PC-9 (cell line): ENCODE measurements around the gene SERP1. TPM values are rescaled to one million over a fixed set of nuclear protein-coding genes. Genes with fewer than 3 reads are reported as not detected.

Experiments
- BruUV-seq: library from RNA; stranded (reverse); fragments of 400-500 nt; replicated peaks from 2 replicates; lab custom pipeline; 2021; lab: Mats Ljungman, UMichigan
- CTCF ChIA-PET: fragments of 300-600 bp; sonication (Branson Sonifier 250); formaldehyde crosslinking; loops from one replicate; lab custom pipeline; 2022; ENCODE audit warnings: antibody characterized with exemption; lab: Charles Lee
- POLR2A ChIA-PET: fragments of 300-600 bp; sonication (Branson Sonifier 250); formaldehyde crosslinking; loops from one replicate; lab custom pipeline; 2022; ENCODE audit warnings: antibody characterized with exemption; ENCODE audit not compliant: unreplicated experiment; lab: Charles Lee
- DNase-seq, 2 experiments: peaks; one replicate each; pipeline versions ENCODE4 v3.0.0 to v3.0.0-alpha.2; 2015 to 2022; ENCODE audit warnings: mixed read lengths in 1 of 2
- H2AFZ ChIP-seq: fragments of 200-600 bp; sonication (generic); 2 replicates; pipeline ENCODE4 v1.8.1; 2017; ENCODE audit warnings: antibody characterized with exemption
- H3F3A ChIP-seq: fragments of 200-600 bp; sonication (generic); 2 replicates; pipeline ENCODE4 v1.8.1; 2017; ENCODE audit warnings: antibody characterized with exemption, mild to moderate bottlenecking, low read depth; ENCODE audit not compliant: insufficient read depth
- H3K27ac ChIP-seq: fragments of 200-600 bp; sonication (generic); 2 replicates; pipeline ENCODE4 v1.6.1; 2016; ENCODE audit warnings: mixed run types
- H3K27me3 ChIP-seq: fragments of 200-600 bp; sonication (generic); 2 replicates; pipeline ENCODE4 v1.6.1; 2016; ENCODE audit warnings: low read depth, mixed run types; ENCODE audit not compliant: insufficient read depth
- H3K36me3 ChIP-seq: fragments of 200-600 bp; sonication (generic); 2 replicates; pipeline ENCODE4 v1.6.1; 2016; ENCODE audit warnings: low read depth, mixed run types
- H3K4me1 ChIP-seq: fragments of 200-600 bp; sonication (generic); replicated peaks from 2 replicates; pipeline ENCODE4 v1.6.1; 2016; ENCODE audit warnings: mixed run types; ENCODE audit not compliant: insufficient read depth
- H3K4me2 ChIP-seq: fragments of 200-600 bp; sonication (generic); 2 replicates; pipeline ENCODE4 v1.6.1; 2017; ENCODE audit warnings: mixed run types
- H3K4me3 ChIP-seq: fragments of 200-600 bp; sonication (generic); 2 replicates; pipeline ENCODE4 v1.6.1; 2016; ENCODE audit warnings: mixed run types
- H3K79me2 ChIP-seq: fragments of 200-600 bp; sonication (generic); 2 replicates; pipeline ENCODE4 v1.6.1; 2017; ENCODE audit warnings: low read depth, mixed run types
- H3K9me2 ChIP-seq: fragments of 200-600 bp; sonication (generic); 2 replicates; pipeline ENCODE4 v1.8.1; 2017; ENCODE audit warnings: mild to moderate bottlenecking; ENCODE audit not compliant: insufficient read depth
- H3K9me3 ChIP-seq: fragments of 200-600 bp; sonication (generic); 2 replicates; pipeline ENCODE4 v1.8.1; 2016; ENCODE audit warnings: low read depth; ENCODE audit not compliant: insufficient read depth
- H4K20me1 ChIP-seq: fragments of 200-600 bp; sonication (generic); 2 replicates; pipeline ENCODE4 v1.8.1; 2017; ENCODE audit not compliant: insufficient read depth
- EZH2 ChIP-seq: fragments of 200-600 bp; sonication (generic); IDR thresholded peaks from 2 replicates; pipeline ENCODE4 v1.8.0; 2017; ENCODE audit warnings: antibody characterized with exemption, low read depth
- intact Hi-C: fragments of 100-400 bp; cut with micrococcal nuclease; formaldehyde crosslinking; loops from one replicate; pipeline ENCODE4 v1.10.0; 2022; ENCODE audit not compliant: unreplicated experiment
- total RNA-seq: library from RNA; stranded (reverse); gene quantifications from 2 replicates; pipeline ENCODE4 v1.2.3, GENCODE V29; 2021
- TF ChIP-seq, protein P1 (sequence below): fragments of 200-600 bp; sonication (generic); conservative IDR thresholded peaks from 2 replicates; pipeline ENCODE4 v1.6.1; 2017; ENCODE audit warnings: mixed run types, antibody characterized with exemption, mild to moderate bottlenecking, moderate library complexity

SERP1 gene
- total RNA-seq, 1 experiment from 2014 or later: 106 TPM

DNA sequence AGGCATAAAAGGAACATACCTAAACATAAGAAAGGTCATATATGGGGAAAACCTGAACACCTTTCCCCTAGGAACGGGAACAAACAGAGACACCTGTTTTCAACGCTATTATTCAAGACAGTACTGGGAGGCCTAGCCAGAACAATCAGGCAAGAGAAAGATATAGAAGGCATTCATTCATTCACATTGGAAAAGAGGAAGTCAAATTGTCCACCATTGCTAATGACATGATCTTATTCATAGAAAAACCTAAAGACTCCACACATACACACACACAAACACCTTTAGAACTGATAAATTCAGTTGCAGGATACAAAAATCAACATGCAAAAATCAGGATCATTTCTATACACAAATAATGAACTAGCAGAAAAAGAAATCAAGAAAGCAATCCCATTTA lies 36.5 kb downstream of the SERP1 start:
- no peaks in the 10 kb centered on the region for H3K9me2 ChIP-seq
- H3K79me2 ChIP-seq: no peaks in the 10 kb centered on the region
- POLR2A ChIA-PET: no interaction called here

DNA sequence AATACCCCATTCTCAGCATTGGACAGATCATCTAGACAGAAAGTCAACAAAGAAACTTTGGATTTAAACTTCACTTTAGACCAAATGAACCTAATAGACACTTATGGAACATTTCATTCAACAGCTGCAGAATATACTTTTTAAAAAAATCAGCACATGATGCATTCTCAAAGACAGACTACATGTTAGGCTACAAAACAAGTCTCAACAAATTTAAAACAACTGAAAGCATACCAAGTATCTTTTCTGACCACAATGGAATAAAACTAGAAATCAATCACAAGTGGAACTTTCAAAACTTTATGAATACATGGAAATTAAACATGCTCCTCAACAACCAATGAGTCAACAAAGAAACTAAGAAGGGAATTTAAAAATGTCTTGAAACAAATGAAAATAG lies 37.9 kb downstream of the SERP1 start:
- Histone ChIP-seq H2AFZ (no peak overlapping the region), H3K79me2 (no peaks in the 10 kb centered on the region), H3K9me2 (no peaks in the 10 kb centered on the region), H3F3A (no peaks in the 10 kb centered on the region), H3K27ac (no peak overlapping the region), H3K27me3 (no peaks in the 10 kb centered on the region), H3K36me3 (no peaks in the 10 kb centered on the region), H3K9me3 (peaks cover 4% of the 10 kb centered on the region; the same call in 1 of the 2 replicates), H3K4me1 (no peaks in the 10 kb centered on the region), H4K20me1 (no peaks in the 10 kb centered on the region), H3K4me3 (no peak overlapping the region), H3K4me2 (no peak overlapping the region)
- BruUV-seq: no TSS peak
- no peak for DNase-seq
- POLR2A ChIA-PET: interaction anchor here (0.6 to 1.0 kb wide), 2 partner anchors 218 to 1679 kb away, joined by 3 to 4 read pairs; no protein-coding TSS in a partner anchor
- TF ChIP-seq, protein P1, sequence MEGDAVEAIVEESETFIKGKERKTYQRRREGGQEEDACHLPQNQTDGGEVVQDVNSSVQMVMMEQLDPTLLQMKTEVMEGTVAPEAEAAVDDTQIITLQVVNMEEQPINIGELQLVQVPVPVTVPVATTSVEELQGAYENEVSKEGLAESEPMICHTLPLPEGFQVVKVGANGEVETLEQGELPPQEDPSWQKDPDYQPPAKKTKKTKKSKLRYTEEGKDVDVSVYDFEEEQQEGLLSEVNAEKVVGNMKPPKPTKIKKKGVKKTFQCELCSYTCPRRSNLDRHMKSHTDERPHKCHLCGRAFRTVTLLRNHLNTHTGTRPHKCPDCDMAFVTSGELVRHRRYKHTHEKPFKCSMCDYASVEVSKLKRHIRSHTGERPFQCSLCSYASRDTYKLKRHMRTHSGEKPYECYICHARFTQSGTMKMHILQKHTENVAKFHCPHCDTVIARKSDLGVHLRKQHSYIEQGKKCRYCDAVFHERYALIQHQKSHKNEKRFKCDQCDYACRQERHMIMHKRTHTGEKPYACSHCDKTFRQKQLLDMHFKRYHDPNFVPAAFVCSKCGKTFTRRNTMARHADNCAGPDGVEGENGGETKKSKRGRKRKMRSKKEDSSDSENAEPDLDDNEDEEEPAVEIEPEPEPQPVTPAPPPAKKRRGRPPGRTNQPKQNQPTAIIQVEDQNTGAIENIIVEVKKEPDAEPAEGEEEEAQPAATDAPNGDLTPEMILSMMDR: no peak
- no peak for TF ChIP-seq EZH2
- CTCF ChIA-PET: interaction anchor here (0.8 kb wide), 1 partner anchor 34 kb away, joined by 3 read pairs; no protein-coding TSS in a partner anchor
- intact Hi-C loops: no loop called here

More for the DNA sequence above, 36.5 kb downstream of the SERP1 start:
- Histone ChIP-seq H3K4me3 (no peak overlapping the region), H3K4me1 (no peaks in the 10 kb centered on the region), H3K4me2 (no peak overlapping the region), H3K9me3 (peaks cover 4% of the 10 kb centered on the region; the same call in 1 of the 2 replicates), H3K36me3 (no peaks in the 10 kb centered on the region), H2AFZ (no peak overlapping the region), H3F3A (no peaks in the 10 kb centered on the region), H3K27ac (no peak overlapping the region), H3K27me3 (no peaks in the 10 kb centered on the region), H4K20me1 (no peaks in the 10 kb centered on the region)
- no peak for DNase-seq
- no TSS peak for BruUV-seq
- TF ChIP-seq, protein P1: no peak
- TF ChIP-seq EZH2: no peak
- CTCF ChIA-PET: no interaction called here
- intact Hi-C loops: no loop called here

DNA sequence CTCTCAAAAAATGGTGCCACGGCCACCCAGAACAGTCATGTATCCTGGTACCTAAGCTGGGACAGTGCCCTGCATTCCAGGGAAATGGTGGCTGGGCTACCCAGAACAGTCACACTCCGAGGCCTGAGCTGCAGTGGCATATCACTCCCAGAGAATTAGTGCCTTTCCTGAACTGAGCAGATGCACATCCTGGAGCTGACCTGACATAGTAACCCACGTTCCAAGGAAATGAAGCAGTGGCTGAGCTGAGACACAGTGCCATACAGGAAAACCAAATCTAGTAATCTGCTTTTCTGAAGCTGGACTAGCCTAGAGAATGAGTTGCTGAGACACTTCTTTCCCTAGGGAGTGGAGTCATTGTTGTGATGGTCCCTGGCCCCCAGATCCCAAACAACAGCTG lies 41.8 kb downstream of the SERP1 start:
- intact Hi-C loops: no loop called here
- Histone ChIP-seq H3K27me3 (no peaks in the 10 kb centered on the region), H3F3A (no peaks in the 10 kb centered on the region), H3K9me2 (no peaks in the 10 kb centered on the region), H3K4me1 (no peaks in the 10 kb centered on the region), H3K79me2 (no peaks in the 10 kb centered on the region), H4K20me1 (no peaks in the 10 kb centered on the region), H3K27ac (no peak overlapping the region), H2AFZ (no peak overlapping the region), H3K36me3 (no peaks in the 10 kb centered on the region), H3K4me3 (no peak overlapping the region), H3K4me2 (no peak overlapping the region), H3K9me3 (peaks cover 9% of the 10 kb centered on the region)
- no peak for TF ChIP-seq EZH2
- TF ChIP-seq, protein P1: no peak
- POLR2A ChIA-PET: no interaction called here
- BruUV-seq: no TSS peak
- CTCF ChIA-PET: no interaction called here
- DNase-seq: no peak
